Posterior cingulate gyrus (tissue), 11 donors: ENCODE measurements around the gene TAF5L.

Experiments used
- DNase-seq, 10 donors: peaks; one replicate each; pipeline versions ENCODE4 v3.0.0 to v3.0.0-alpha.2; 2020 to 2021; ENCODE audit warnings: mixed read lengths in 3 of 10
- intact Hi-C: fragments of 100-400 bp; cut with DNase I; formaldehyde crosslinking; loops from one replicate; pipeline ENCODE4 v1.15.1; 2023

Gene TAF5L

DNA sequence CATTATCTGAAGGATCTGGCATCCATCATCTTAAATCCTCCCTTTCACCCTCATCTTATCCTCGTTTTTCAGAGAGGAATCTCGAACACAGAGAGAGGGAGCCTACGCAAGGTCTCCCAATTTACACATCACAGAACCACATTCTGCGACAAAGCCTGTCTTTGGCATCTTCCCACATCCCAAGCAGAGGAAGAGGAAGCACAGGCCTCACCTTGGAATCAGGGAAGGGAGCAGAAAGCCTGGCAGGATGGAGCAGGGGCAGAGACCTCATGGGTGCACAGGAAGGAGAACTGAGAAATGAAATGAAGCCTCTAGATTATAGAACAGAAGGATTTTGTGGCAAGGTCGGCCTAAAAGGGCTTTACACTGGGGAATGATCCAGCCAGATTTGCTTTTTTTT lies 73.2 kb downstream of the TAF5L start:
- intact Hi-C loops = no loop called here
- no peak for DNase-seq

- DNase-seq = no peak
- intact Hi-C loops = no loop called here
Observed at GRCh38 chr1:229550812-229551567, 74.9 kb downstream of the TAF5L start.

- intact Hi-C loops = no loop called here
- no peak for DNase-seq
Observed at GRCh38 chr1:229547542-229547941, 78.4 kb downstream of the TAF5L start.

- intact Hi-C loops = no loop called here
- DNase-seq = no peak
Observed at GRCh38 chr1:229544587-229544986, 81.3 kb downstream of the TAF5L start.
